Right lobe of liver (tissue), 6 donors: Measurements from ENCODE around the gene SMAD7. TPM values are rescaled to one million over a fixed set of nuclear protein-coding genes. Genes with fewer than 3 reads are reported as not detected.

Experiments
- ATAC-seq, 4 donors: fragments of 200-7000 bp; cut with Tn5 transposase; one replicate each; pipeline ENCODE4 v1.9.1; 2020; ENCODE audit warnings: mild to moderate bottlenecking in 4 of 4, moderate library complexity in 4 of 4
- DNase-seq, 3 donors: peaks; one replicate each; pipeline ENCODE4 v3.0.0-alpha.2; 2020
- H3K27ac ChIP-seq, 3 donors: fragments of 200-600 bp; one replicate each; pipeline ENCODE4 v1.8.0; 2022
- H3K27me3 ChIP-seq, 2 donors: fragments of 200-600 bp; one replicate each; pipeline ENCODE4 v1.8.0; 2022
- H3K36me3 ChIP-seq, 4 donors: fragments of 200-600 bp; sonication (generic) in 1 of 4; one replicate each; pipeline versions ENCODE4 v1.5.1 to v1.8.0; 2017 to 2022; ENCODE audit warnings: control low read depth in 1 of 4
- H3K4me1 ChIP-seq, 4 donors: fragments of 200-600 bp; sonication (generic) in 1 of 4; one replicate each; pipeline versions ENCODE4 v1.5.1 to v1.8.0; 2017 to 2022; ENCODE audit warnings: control low read depth in 1 of 4
- H3K4me3 ChIP-seq, 3 donors: fragments of 200-600 bp; one replicate each; pipeline ENCODE4 v1.8.0; 2022
- H3K9me3 ChIP-seq, 4 donors: fragments of 200-600 bp; sonication (generic) in 1 of 4; one replicate each; pipeline versions ENCODE4 v1.5.1 to v1.8.0; 2017 to 2022; ENCODE audit warnings: control low read depth in 1 of 4
- CTCF ChIP-seq, 4 donors: fragments of 200-600 bp in 3 of 4; fragments of 450-650 bp in 1 of 4; IDR thresholded peaks; one replicate each; pipeline versions ENCODE4 v1.5.1 to v1.8.0; 2016 to 2022; ENCODE audit warnings: antibody characterized with exemption in 4 of 4, mild to moderate bottlenecking in 2 of 4
- POLR2A ChIP-seq: fragments of 450-650 bp; IDR thresholded peaks from one replicate; pipeline ENCODE4 v1.6.1; 2017; ENCODE audit warnings: antibody characterized with exemption, mild to moderate bottlenecking
- WGBS: methylation state at CpG from one replicate; pipeline ENCODE4 v1.1.6; 2018; ENCODE audit warnings: low coverage, low lambda C conversion rate; ENCODE audit not compliant: insufficient coverage; ENCODE audit errors: missing lambda C conversion rate; 5-methylcytosine and 5-hydroxymethylcytosine counted together
- intact Hi-C, 2 donors: fragments of 100-400 bp; cut with DNase I; formaldehyde crosslinking; loops; one replicate each; pipeline versions ENCODE4 v1.11.2 to v1.14.1; 2022
- total RNA-seq, 6 experiments: library from RNA; depleted of rRNA in 2 of 6; stranded (reverse); fragments of >200 nt in 2 of 6; fragmentation: NEBNext Ultra II Directional in 3 of 6; extraction: Animal tissue kit (Norgen Biotek cat#: 25700) in 3 of 6; gene quantifications; one replicate each; pipeline versions ENCODE4 v1.1.0 to v1.2.4, GENCODE V29; 2016 to 2023
- donor health status: DM: no; HTN: yes; CAD: no.
- donor health status: DM: no; HTN: no; CAD: no.
- donor health status: DM: no; HTN: no; CAD: no.
- donor health status: DM: no; HTN: yes; CAD: no.
- donor health status: DM: no; HTN: yes; CAD: no.

The SMAD7 gene
- total RNA-seq, 6 experiments from 2014 or later = 8.2 to 13.5 (median 11.0) TPM

- intact Hi-C loops = no loop called here
- Histone ChIP-seq H3K4me1 (no peaks in the 10 kb centered on the region), H3K27me3 (no peaks in the 10 kb centered on the region), H3K36me3 (no peaks in the 10 kb centered on the region), H3K9me3 (no peaks in the 10 kb centered on the region), H3K4me3 (no peak overlapping the region), H3K27ac (no peak overlapping the region)
- no peak for ATAC-seq
- DNase-seq = no peak
- 82% methylated on average over 7 of the region's 8 CpGs for WGBS
- TF ChIP-seq POLR2A (no peak), CTCF (IDR thresholded peaks at IDR 0.05) (no peak)
These were observed 37.1 kb upstream of the SMAD7 start for GRCh38 chr18:48987821-48988220.

GRCh38 chr18:48986851-48987761 lies 36.3 kb upstream of the SMAD7 start:
- Histone ChIP-seq H3K4me3 (no peak overlapping the region), H3K36me3 (no peaks in the 10 kb centered on the region), H3K4me1 (no peaks in the 10 kb centered on the region), H3K27ac (no peak overlapping the region), H3K9me3 (no peaks in the 10 kb centered on the region), H3K27me3 (no peaks in the 10 kb centered on the region)
- TF ChIP-seq POLR2A (no peak), CTCF (IDR thresholded peaks at IDR 0.05) (no peak)
- DNase-seq (no peak), ATAC-seq (peak in 2 of 4 donors; percentile 18 to 26)
- intact Hi-C loops = no loop called here
- WGBS = 86% methylated on average over 14 of the region's 20 CpGs

GRCh38 chr18:48985161-48985560 lies 34.4 kb upstream of the SMAD7 start:
- ATAC-seq (no peak), DNase-seq (no peak)
- H3K4me1 ChIP-seq = no peaks in the 10 kb centered on the region
- no peaks in the 10 kb centered on the region for H3K27me3 ChIP-seq
- no peak overlapping the region for H3K4me3 ChIP-seq
- H3K36me3 ChIP-seq = no peaks in the 10 kb centered on the region
- WGBS = 86% methylated on average over 3 of the region's 3 CpGs
- no peak overlapping the region for H3K27ac ChIP-seq
- intact Hi-C loops = no loop called here
- H3K9me3 ChIP-seq = no peaks in the 10 kb centered on the region
- no peak for TF ChIP-seq CTCF (IDR thresholded peaks at IDR 0.05)
- TF ChIP-seq POLR2A = no peak

DNA sequence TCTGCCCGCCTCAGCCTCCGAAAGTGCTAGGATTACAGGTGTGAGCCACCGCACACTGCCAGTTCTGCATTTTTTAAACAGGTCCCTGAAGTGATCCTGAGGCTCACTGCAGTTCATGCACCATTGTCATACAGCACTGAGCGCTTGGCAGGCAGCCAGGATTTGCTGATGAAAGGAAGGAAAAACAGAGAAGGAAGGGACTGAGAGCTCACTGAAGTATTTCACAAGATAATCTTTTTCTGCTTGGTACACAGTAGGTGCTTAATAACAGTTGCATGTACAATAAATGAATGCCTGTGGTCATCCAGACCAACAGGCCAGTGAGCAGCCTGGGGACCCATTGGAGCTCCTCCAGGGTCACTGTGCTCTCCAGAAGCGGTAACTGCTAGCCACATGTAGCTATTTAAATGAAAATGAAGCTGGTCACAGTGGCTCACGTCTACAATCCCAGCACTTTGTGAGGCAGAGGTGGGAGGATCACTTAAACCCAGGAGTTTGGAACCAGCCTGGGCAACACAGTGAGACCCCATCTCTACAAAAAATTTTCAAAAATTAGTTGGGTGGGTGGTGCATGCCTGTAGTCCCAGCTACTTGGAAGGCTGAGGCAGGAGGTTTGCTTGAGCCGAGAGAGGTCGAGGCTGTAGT lies 33.1 kb upstream of the SMAD7 start:
- Histone ChIP-seq H3K9me3 (no peaks in the 10 kb centered on the region), H3K36me3 (no peaks in the 10 kb centered on the region), H3K27me3 (no peaks in the 10 kb centered on the region), H3K4me1 (no peaks in the 10 kb centered on the region), H3K27ac (no peak overlapping the region), H3K4me3 (no peak overlapping the region)
- peak in 1 of 3 donors; percentile 45 for DNase-seq
- 86% methylated on average over 5 of the region's 8 CpGs for WGBS
- intact Hi-C loops = no loop called here
- TF ChIP-seq POLR2A = no peak
- no peak for ATAC-seq

GRCh38 chr18:48982266-48982665 lies 31.5 kb upstream of the SMAD7 start:
- intact Hi-C loops = no loop called here
- Histone ChIP-seq H3K27me3 (no peaks in the 10 kb centered on the region), H3K27ac (no peak overlapping the region), H3K4me3 (no peak overlapping the region), H3K4me1 (no peaks in the 10 kb centered on the region), H3K9me3 (no peaks in the 10 kb centered on the region), H3K36me3 (no peaks in the 10 kb centered on the region)
- ATAC-seq (peak in 1 of 4 donors; percentile 7), DNase-seq (no peak)
- TF ChIP-seq CTCF (IDR thresholded peaks at IDR 0.05) (no peak), POLR2A (no peak)
- 38% methylated on average over 7 of the region's 7 CpGs for WGBS
